Thyroid gland (tissue), 4 donors: ENCODE measurements around the gene SP7. TPM values are rescaled to one million over a fixed set of nuclear protein-coding genes. Genes with fewer than 3 reads are reported as not detected.
A peak's percentile ranks its signal among the peaks of the same experiment; 100 is the strongest.

ENCODE experiments used
- DNase-seq, 2 donors: peaks; one replicate each; pipeline ENCODE4 v3.0.0-alpha.2; 2019
- H3K27ac ChIP-seq, 3 donors: fragments of 200-600 bp; sonication (generic); 1 replicate in 2 of 3; 2 replicates in 1 of 3; pipeline ENCODE4 v1.5.1; 2016 to 2019; ENCODE audit warnings: mild to moderate bottlenecking in 1 of 3, moderate library complexity in 1 of 3
- H3K27me3 ChIP-seq: fragments of 200-600 bp; sonication (generic); one replicate; pipeline ENCODE4 v1.5.1; 2019
- H3K36me3 ChIP-seq, 2 donors: fragments of 200-600 bp; sonication (generic); one replicate each; pipeline ENCODE4 v1.5.1; 2016 to 2019
- H3K4me1 ChIP-seq, 2 donors: fragments of 200-600 bp; sonication (generic); one replicate each; pipeline ENCODE4 v1.5.1; 2017 to 2019
- H3K4me3 ChIP-seq, 3 donors: fragments of 200-600 bp; sonication (generic); replicated peaks in 1 of 3; 1 replicate in 2 of 3; 2 replicates in 1 of 3; pipeline ENCODE4 v1.5.1; 2016; ENCODE audit warnings: mild to moderate bottlenecking in 1 of 3
- H3K9me3 ChIP-seq: fragments of 200-600 bp; sonication (generic); one replicate; pipeline ENCODE4 v1.5.1; 2017
- CTCF ChIP-seq, 6 experiments: fragments of 200-600 bp in 3 of 6; fragments of 450-650 bp in 3 of 6; sonication (generic) in 3 of 6; IDR thresholded peaks; one replicate each; pipeline ENCODE4 v1.5.1; 2016 to 2019; ENCODE audit warnings: antibody characterized with exemption in 6 of 6, mild to moderate bottlenecking in 2 of 6, inconsistent platforms in 1 of 6, moderate library complexity in 1 of 6
- POLR2A ChIP-seq, 2 donors: fragments of 450-650 bp; IDR thresholded peaks; one replicate each; pipeline ENCODE4 v1.6.1; 2017; ENCODE audit warnings: antibody characterized with exemption in 2 of 2, mild to moderate bottlenecking in 2 of 2, moderate library complexity in 1 of 2
- WGBS, 2 donors: methylation state at CpG; one replicate each; pipeline ENCODE4 v1.1.5; 2017; 5-methylcytosine and 5-hydroxymethylcytosine counted together
- intact Hi-C: fragments of 100-400 bp; cut with DNase I; formaldehyde crosslinking; loops from one replicate; pipeline ENCODE4 v1.15.1; 2023
- total RNA-seq, 4 donors: library from RNA; depleted of rRNA; stranded (reverse); fragments of >200 nt; gene quantifications; one replicate each; pipeline ENCODE4 v1.2.3, GENCODE V29; 2016

SP7 gene
- total RNA-seq, 4 donors from 2014 or later: not detected

DNA sequence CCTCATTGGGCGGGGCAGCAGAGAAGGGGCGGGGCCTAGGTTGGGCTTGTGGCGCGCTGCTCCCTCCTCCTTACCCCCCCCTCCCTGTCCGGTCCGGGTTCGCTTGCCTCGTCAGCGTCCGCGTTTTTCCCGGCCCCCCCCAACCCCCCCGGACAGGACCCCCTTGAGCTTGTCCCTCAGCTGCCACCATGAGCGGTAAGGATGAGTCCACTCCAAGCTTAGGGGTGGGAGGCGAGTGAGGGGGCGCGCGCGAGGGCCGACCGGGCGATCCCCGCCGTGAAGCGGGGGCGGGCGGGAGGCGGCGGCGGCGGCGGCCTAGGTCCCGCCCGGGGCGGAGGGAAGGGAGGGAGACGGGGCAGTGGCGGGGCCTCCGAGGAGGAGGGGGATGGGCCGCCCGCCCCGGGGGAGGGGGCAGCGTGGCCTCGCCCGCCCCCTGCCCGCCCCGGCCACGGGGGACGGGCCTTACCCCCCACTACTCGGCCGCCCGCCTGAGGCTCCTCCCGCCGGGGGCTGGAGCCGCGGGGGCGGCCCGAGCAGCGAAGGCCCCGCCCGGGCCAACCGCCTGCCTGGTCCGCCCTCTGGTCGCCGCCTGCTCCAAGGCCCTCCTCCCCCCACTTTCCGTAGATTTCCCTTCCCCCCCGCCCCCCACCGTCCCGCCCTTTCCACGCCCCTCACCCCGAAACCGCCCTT, 44.1 kb upstream of the SP7 start, which contains the start of gene SP1:
TSS of gene SP1 (plus strand) at position 73 of the 690 bp plus-strand sequence. CDS start at position 189, 116 bp downstream.
- 0 to 1% methylated on average over 18 to 25 of the region's 71 CpGs for WGBS, 2 donors
- Histone ChIP-seq H3K4me3 (peak within 1 kb of the TSS in 2 of 3 donors; percentile 48 to 66), H3K9me3 (no peaks in the 10 kb centered on the region), H3K27ac (peak within 1 kb of the TSS; percentile 98 to 99 (median 99)), H3K36me3 (peaks cover 28 to 29% of the 10 kb centered on the region in 2 donors), H3K27me3 (no peaks in the 10 kb centered on the region), H3K4me1 (peaks cover 34 to 49% of the 10 kb centered on the region in 2 donors)
- TF ChIP-seq POLR2A (IDR thresholded peaks at IDR 0.05) (peak in 1 of 2 donors; percentile 50), CTCF (IDR thresholded peaks at IDR 0.05) (no peak)
- peak; percentile 91 to 92 for DNase-seq
- intact Hi-C loops: no loop called here

DNA sequence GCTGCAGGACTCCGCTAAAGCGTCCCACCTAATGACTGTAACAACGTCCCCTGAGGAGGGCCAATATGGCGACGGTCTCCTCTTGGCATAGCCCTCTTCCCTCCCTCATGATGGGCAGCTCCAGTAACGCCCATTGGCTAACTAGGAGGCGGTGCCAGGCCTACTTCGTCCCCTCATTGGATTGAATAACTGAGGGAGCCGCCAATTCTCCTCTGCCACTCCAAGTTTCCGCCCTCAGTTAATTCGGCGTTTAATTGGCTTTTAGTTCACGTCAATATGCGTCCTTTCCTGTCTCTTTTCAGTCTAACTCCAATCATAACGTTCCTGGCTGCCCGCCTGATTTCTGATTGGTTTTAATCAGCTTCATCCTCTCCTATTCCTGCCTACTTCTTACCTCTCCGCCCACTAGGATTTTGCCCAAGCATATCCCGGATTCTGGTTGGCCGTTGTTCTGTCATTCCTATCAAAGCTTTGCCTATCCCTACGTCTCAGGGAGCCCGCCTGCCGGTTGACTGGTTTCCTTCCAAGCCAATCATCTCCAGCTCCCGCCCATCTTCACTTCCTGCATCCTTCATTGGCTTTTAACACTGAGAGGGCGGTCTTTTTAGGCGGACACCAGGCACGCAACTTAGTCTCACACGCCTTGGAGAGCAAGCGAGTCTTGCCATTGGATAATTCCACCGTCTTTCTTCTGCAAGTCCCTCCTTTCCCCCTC, 43.4 kb upstream of the SP7 start:
- Histone ChIP-seq H3K4me3 (peak overlapping the region in 2 of 3 donors; percentile 45 to 66), H3K27me3 (no peaks in the 10 kb centered on the region), H3K36me3 (peaks cover 22 to 23% of the 10 kb centered on the region in 2 donors), H3K27ac (peak overlapping the region; percentile 98 to 99 (median 99)), H3K4me1 (peaks cover 32 to 42% of the 10 kb centered on the region in 2 donors), H3K9me3 (no peaks in the 10 kb centered on the region)
- DNase-seq: peak; percentile 100
- TF ChIP-seq POLR2A (IDR thresholded peaks at IDR 0.05) (peak; percentile 56 to 98), CTCF (IDR thresholded peaks at IDR 0.05) (no peak)
- intact Hi-C loops: no loop called here
- 0% methylated on average over 29 of the region's 29 CpGs for WGBS, 2 donors

DNA sequence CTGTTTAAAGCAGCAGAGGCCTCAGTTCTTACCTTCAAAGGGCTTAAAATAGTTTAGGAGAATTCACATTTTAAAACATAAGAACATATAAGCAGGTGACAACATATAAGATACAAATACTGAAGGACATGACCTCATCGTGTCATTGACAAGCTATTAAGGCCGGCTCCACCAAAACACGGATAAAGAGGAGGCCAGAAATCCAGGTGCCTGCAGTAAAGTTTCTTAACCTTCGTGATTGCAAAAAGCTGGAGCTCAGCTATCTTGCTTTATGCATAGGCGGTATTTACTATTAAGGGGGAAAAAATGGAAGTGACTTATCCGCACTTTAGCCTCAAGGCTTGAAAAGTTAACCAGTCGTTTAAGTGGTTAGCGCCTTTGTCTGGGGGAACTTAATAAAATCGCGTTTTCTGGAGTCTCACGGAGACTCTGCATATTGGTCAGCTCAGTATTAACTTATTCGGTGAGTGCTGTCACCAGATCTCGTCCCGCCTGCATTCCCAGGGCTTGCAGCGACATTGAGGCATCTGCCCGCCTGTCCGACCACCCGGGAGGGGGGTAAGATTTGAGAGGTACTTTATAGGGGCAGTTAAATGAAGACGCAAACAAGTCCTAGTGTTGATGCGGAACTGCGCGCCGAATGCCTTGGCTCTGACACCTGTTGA, 42.7 kb upstream of the SP7 start:
- Histone ChIP-seq H3K9me3 (no peaks in the 10 kb centered on the region), H3K36me3 (peaks cover 17% of the 10 kb centered on the region in 2 donors), H3K4me3 (peak overlapping the region in 2 of 3 donors; percentile 34 to 45), H3K27me3 (no peaks in the 10 kb centered on the region), H3K27ac (peak overlapping the region; percentile 96 to 97 (median 97)), H3K4me1 (peaks cover 27 to 36% of the 10 kb centered on the region in 2 donors)
- 11 to 12% methylated on average over 20 to 23 of the region's 23 CpGs for WGBS, 2 donors
- no peak for DNase-seq
- TF ChIP-seq CTCF (IDR thresholded peaks at IDR 0.05) (no peak), POLR2A (IDR thresholded peaks at IDR 0.05) (no peak)
- intact Hi-C loops: no loop called here

GRCh38 chr12:53378222-53378621, 42.1 kb upstream of the SP7 start:
- TF ChIP-seq CTCF (IDR thresholded peaks at IDR 0.05): no peak
- DNase-seq: no peak
- H3K36me3 ChIP-seq: peaks cover 13 to 14% of the 10 kb centered on the region in 2 donors
- H3K9me3 ChIP-seq: no peaks in the 10 kb centered on the region
- H3K4me3 ChIP-seq: no peak overlapping the region
- no peaks in the 10 kb centered on the region for H3K27me3 ChIP-seq
- WGBS, 2 donors: 96 to 98% methylated on average over 12 of the region's 12 CpGs
- peaks cover 22 to 30% of the 10 kb centered on the region in 2 donors for H3K4me1 ChIP-seq
- peak overlapping the region; percentile 96 to 97 (median 97) for H3K27ac ChIP-seq
- intact Hi-C loops: no loop called here
